HepG2 (cell line): ENCODE data around the gene ZBTB48. TPM values are rescaled to one million over a fixed set of nuclear protein-coding genes. Genes with fewer than 3 reads are reported as not detected.

Experiments
- HNRNPL ChIP-seq: fragments of 200-400 bp; formaldehyde crosslinking; IDR thresholded peaks from 2 replicates; pipeline ENCODE4 v1.6.1; 2017; ENCODE audit warnings: mild to moderate bottlenecking, low read depth, low read length
- HOXA9 ChIP-seq: sonication (generic); formaldehyde crosslinking; IDR thresholded peaks from 2 replicates; pipeline ENCODE4 v1.8.1; 2022; ENCODE audit warnings: missing genetic modification reagents, mild to moderate bottlenecking, moderate library complexity, borderline replicate concordance
- MED8 ChIP-seq: sonication (generic); formaldehyde crosslinking; IDR thresholded peaks from 2 replicates; pipeline ENCODE4 v1.8.1; 2023; ENCODE audit warnings: mild to moderate bottlenecking, missing genetic modification reagents; ENCODE audit not compliant: insufficient replicate concordance
- STAT5B ChIP-seq: sonication (generic); formaldehyde crosslinking; IDR thresholded peaks from 2 replicates; pipeline ENCODE4 v1.4.0; 2020; ENCODE audit warnings: missing genetic modification reagents
- YEATS2 ChIP-seq: sonication (generic); formaldehyde crosslinking; IDR thresholded peaks from 2 replicates; pipeline ENCODE4 v1.4.0; 2020; ENCODE audit warnings: missing genetic modification reagents, borderline replicate concordance
- polyA plus RNA-seq, 8 experiments: library from polyadenylated mRNA; depleted of rRNA in 3 of 8; stranded (reverse) in 7 of 8; unstranded in 1 of 8; fragments of >200 nt; fragmentation: Illumina TruSeq in 4 of 8; extraction: Trizol in 4 of 8; gene quantifications; 2 replicates each; pipeline versions ENCODE4 v1.2.1 to v1.2.3, GENCODE V29; 2011 to 2016; ENCODE audit warnings: low read depth in 4 of 8, missing spikeins in 1 of 8, mixed read lengths in 1 of 8; ENCODE audit not compliant: insufficient read depth in 1 of 8
- total RNA-seq, 5 experiments: library from RNA; depleted of rRNA; stranded (reverse); fragments of >200 nt; fragmentation: Illumina TruSeq; extraction: Trizol; gene quantifications; 2 replicates each; pipeline ENCODE4 v1.2.3, GENCODE V29; 2016; ENCODE audit warnings: low read depth in 1 of 5
- TF ChIP-seq, protein P1 (sequence below): sonication (generic); formaldehyde crosslinking; IDR thresholded peaks from 2 replicates; pipeline ENCODE4 v1.4.0; 2020; ENCODE audit warnings: mild to moderate bottlenecking, missing genetic modification reagents

The ZBTB48 gene
- total and polyA plus RNA-seq, 2 of the 13 experiments (the other 11 are each of a cell fraction or from before 2014, with no cell fraction given), result 13.0 to 17.1 TPM

GRCh38 chr1:6546326-6546725 is 33.5 kb upstream of the ZBTB48 start (continued):
- TF ChIP-seq, protein P1, sequence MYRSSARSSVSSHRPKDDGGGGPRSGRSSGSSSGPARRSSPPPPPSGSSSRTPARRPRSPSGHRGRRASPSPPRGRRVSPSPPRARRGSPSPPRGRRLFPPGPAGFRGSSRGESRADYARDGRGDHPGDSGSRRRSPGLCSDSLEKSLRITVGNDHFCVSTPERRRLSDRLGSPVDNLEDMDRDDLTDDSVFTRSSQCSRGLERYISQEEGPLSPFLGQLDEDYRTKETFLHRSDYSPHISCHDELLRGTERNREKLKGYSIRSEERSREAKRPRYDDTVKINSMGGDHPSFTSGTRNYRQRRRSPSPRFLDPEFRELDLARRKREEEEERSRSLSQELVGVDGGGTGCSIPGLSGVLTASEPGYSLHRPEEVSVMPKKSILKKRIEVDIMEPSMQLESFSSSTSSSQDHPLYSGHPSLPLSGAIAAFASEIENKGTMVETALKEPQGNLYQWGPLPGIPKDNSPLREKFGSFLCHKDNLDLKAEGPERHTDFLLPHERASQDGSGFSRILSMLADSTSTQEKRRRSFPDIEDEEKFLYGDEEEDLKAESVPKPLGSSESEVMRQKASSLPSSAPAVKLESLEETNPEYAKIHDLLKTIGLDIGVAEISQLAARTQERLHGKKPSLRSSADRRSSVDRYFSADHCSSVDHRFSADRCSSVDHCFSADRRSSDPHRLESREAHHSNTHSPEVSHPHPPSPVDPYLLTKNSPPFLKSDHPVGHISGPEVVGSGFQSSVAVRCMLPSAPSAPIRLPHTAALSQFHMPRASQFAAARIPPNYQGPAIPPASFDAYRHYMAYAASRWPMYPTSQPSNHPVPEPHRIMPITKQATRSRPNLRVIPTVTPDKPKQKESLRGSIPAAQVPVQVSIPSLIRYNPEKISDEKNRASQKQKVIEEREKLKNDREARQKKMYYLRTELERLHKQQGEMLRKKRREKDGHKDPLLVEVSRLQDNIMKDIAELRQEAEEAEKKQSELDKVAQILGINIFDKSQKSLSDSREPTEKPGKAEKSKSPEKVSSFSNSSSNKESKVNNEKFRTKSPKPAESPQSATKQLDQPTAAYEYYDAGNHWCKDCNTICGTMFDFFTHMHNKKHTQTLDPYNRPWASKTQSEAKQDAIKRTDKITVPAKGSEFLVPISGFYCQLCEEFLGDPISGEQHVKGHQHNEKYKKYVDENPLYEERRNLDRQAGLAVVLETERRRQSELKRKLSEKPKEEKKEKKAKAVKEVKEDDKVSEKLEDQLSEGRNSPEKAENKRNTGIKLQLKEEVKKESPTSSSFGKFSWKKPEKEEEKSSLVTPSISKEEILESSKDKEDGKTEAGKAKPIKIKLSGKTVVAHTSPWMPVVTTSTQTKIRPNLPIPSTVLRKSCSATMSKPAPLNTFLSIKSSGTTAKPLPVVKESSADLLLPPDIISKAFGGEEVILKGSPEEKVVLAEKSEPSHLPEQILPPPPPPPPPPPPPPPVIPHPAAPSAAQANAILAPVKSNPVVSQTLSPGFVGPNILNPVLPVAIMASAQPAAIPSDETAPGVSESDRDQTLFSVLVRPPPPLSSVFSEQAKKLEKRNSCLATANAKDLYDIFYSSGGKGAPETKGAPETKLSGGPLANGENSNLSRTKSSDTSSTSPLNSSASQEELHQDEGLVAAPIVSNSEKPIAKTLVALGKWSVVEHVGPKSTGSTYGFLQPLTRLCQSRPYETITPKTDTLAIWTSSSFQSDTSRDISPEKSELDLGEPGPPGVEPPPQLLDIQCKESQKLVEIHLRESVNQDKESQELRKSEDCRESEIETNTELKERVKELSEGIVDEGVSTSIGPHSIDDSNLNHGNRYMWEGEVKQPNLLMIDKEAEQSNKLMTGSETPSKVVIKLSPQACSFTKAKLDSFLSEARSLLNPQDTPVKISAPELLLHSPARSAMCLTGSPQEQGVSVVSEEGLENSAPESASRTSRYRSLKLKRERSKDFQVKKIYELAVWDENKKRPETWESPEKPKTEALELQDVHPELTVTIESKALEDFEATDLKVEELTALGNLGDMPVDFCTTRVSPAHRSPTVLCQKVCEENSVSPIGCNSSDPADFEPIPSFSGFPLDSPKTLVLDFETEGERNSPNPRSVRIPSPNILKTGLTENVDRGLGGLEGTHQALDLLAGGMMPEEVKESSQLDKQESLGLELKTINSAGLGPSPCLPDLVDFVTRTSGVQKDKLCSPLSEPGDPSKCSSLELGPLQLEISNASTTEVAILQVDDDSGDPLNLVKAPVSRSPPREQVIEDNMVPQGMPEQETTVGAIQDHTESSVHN (CRISPR knock-in tag), result no peak
- no peak for TF ChIP-seq HNRNPL
- no peak for TF ChIP-seq MED8 (CRISPR knock-in tag)
- no peak for TF ChIP-seq STAT5B (CRISPR knock-in tag)
- no peak for TF ChIP-seq HOXA9
- no peak for TF ChIP-seq YEATS2 (CRISPR knock-in tag)
- TF ChIP-seq, all 625 proteins: peak for 0
